GM12878 (cell line): ENCODE data around the gene CYP8B1. TPM values are rescaled to one million over a fixed set of nuclear protein-coding genes. Genes with fewer than 3 reads are reported as not detected.

ENCODE experiments used
- ATAC-seq: fragments of 200-7000 bp; cut with Tn5 transposase; 3 replicates; pipeline ENCODE4 v1.9.1; 2020; ENCODE audit warnings: mild to moderate bottlenecking, moderate library complexity
- Bru-seq: library from RNA; stranded (reverse); fragments of 400-500 nt; gene quantifications from one replicate; lab custom pipeline; 2021; lab: Mats Ljungman, UMichigan
- BruChase-seq, 2 experiments: library from RNA; stranded (reverse); fragments of 400-500 nt; gene quantifications; one replicate each; lab custom pipeline; 2021; lab: Mats Ljungman, UMichigan
- BruUV-seq: library from RNA; stranded (reverse); fragments of 400-500 nt; replicated peaks from 2 replicates; lab custom pipeline; 2021; lab: Mats Ljungman, UMichigan
- CTCF ChIA-PET: fragments of 300-600 bp; sonication (Branson Sonifier 250); formaldehyde crosslinking; extraction: SDS; loops from one replicate; lab custom pipeline; 2021; ENCODE audit warnings: inconsistent platforms; lab: Yijun Ruan, JAX
- POLR2A ChIA-PET: fragments of 350-600 bp; formaldehyde crosslinking; extraction: SDS; loops from one replicate; lab custom pipeline; 2021; ENCODE audit warnings: inconsistent platforms; lab: Charles Lee
- RAD21 ChIA-PET: fragments of 300-600 bp; sonication (Branson Sonifier 250); formaldehyde crosslinking; loops from one replicate; lab custom pipeline; 2023; ENCODE audit warnings: antibody characterized with exemption; ENCODE audit not compliant: unreplicated experiment; lab: Charles Lee
- SMC1A ChIA-PET: fragments of 300-600 bp; sonication (Branson Sonifier 250); formaldehyde crosslinking; loops from one replicate; lab custom pipeline; 2023; ENCODE audit not compliant: unreplicated experiment, uncharacterized antibody; lab: Charles Lee
- DNase-seq: peaks from one replicate; pipeline ENCODE4 v3.0.0-alpha.2; 2011; ENCODE audit warnings: low read depth, low spot score
- FAIRE-seq: peaks from 3 replicates; lab custom pipeline; 2011; peaks lifted over from hg19 to GRCh38; lab: Jason Lieb, UNC
- H2AFZ ChIP-seq: 2 replicates; pipeline ENCODE4 v1.6.0; 2011; ENCODE audit warnings: low read depth, low read length, control low read depth; ENCODE audit not compliant: control insufficient read depth
- H3K27ac ChIP-seq: 2 replicates; pipeline ENCODE4 v1.5.1; 2011; ENCODE audit warnings: control low read depth; ENCODE audit not compliant: control insufficient read depth, insufficient read depth
- H3K27me3 ChIP-seq, 2 experiments: replicated peaks in 1 of 2; 2 replicates each; pipeline versions ENCODE4 v1.6.0 to v1.6.1; 2011; ENCODE audit warnings: low read length in 1 of 2; ENCODE audit not compliant: control insufficient read depth in 2 of 2, insufficient read depth in 2 of 2
- H3K36me3 ChIP-seq, 2 experiments: 2 replicates each; pipeline ENCODE4 v1.5.1; 2011; ENCODE audit warnings: low read length in 1 of 2; ENCODE audit not compliant: control insufficient read depth in 2 of 2, insufficient read depth in 2 of 2
- H3K4me1 ChIP-seq: 2 replicates; pipeline ENCODE4 v1.6.1; 2011; ENCODE audit warnings: mild to moderate bottlenecking, low read length, moderate library complexity, mixed read lengths; ENCODE audit not compliant: control insufficient read depth, insufficient read depth
- H3K4me2 ChIP-seq: 2 replicates; pipeline ENCODE4 v1.6.0; 2011; ENCODE audit warnings: control low read depth; ENCODE audit not compliant: control insufficient read depth, insufficient read depth
- H3K4me3 ChIP-seq: fragments of 200-600 bp; sonication (generic); 2 replicates; pipeline ENCODE4 v1.5.1; 2016
- H3K79me2 ChIP-seq: 2 replicates; pipeline ENCODE4 v1.6.0; 2011; ENCODE audit warnings: low read length; ENCODE audit not compliant: control insufficient read depth, insufficient read depth
- H3K9ac ChIP-seq: 2 replicates; pipeline ENCODE4 v1.8.0; 2011; ENCODE audit warnings: low read length, control low read depth, mixed read lengths; ENCODE audit not compliant: control insufficient read depth, insufficient read depth
- H3K9me3 ChIP-seq: replicated peaks from 3 replicates; pipeline ENCODE4 v1.5.1; 2011; ENCODE audit warnings: mild to moderate bottlenecking, low read length; ENCODE audit not compliant: control insufficient read depth, insufficient read depth
- H4K20me1 ChIP-seq: 2 replicates; pipeline ENCODE4 v1.6.0; 2011; ENCODE audit not compliant: control insufficient read depth, insufficient read depth
- ATF2 ChIP-seq: IDR thresholded peaks from 2 replicates; pipeline ENCODE4 v1.6.1; 2012; ENCODE audit warnings: low read length, inconsistent platforms
- IKZF1 ChIP-seq: fragments of 450-650 bp; conservative IDR thresholded peaks from 2 replicates; pipeline ENCODE4 v1.6.1; 2017; ENCODE audit warnings: antibody characterized with exemption, mild to moderate bottlenecking
- KAT2A ChIP-seq: conservative IDR thresholded peaks from 2 replicates; pipeline ENCODE4 v1.6.1; 2011; ENCODE audit warnings: low read depth, low read length; ENCODE audit not compliant: control insufficient read depth
- RAD21 ChIP-seq: IDR thresholded peaks from 2 replicates; pipeline ENCODE4 v1.6.1; 2011; ENCODE audit warnings: mild to moderate bottlenecking, low read depth, low read length, moderate library complexity; ENCODE audit not compliant: insufficient read depth
- SUZ12 ChIP-seq: fragments of 200-600 bp; sonication (generic); IDR thresholded peaks from one replicate; pipeline ENCODE4 v1.6.1; 2018; ENCODE audit warnings: antibody characterized with exemption, mild to moderate bottlenecking; ENCODE audit not compliant: unreplicated experiment
- WGBS: methylation state at CpG from one replicate; pipeline ENCODE4 v1.1.6; 2016; ENCODE audit warnings: low lambda C conversion rate; ENCODE audit not compliant: insufficient replicate concordance, insufficient coverage; ENCODE audit errors: missing lambda C conversion rate; 5-methylcytosine and 5-hydroxymethylcytosine counted together
- in situ Hi-C: fragments of 300-500 bp; cut with MboI; formaldehyde crosslinking; loops from 9 replicates; pipeline ENCODE4 v1.14.3; 2018; ENCODE audit warnings: mixed read lengths
- intact Hi-C: fragments of 100-400 bp; cut with micrococcal nuclease; formaldehyde crosslinking; loops from one replicate; pipeline ENCODE4 v1.14.2; 2022; ENCODE audit not compliant: unreplicated experiment
- long read RNA-seq, 2 experiments: library from polyadenylated mRNA; unstranded; transcript quantifications; one replicate each; pipeline ENCODE4 v2.0.0, GENCODE V29; 2019 to 2020
- polyA minus RNA-seq, 3 experiments: library from RNA; depleted of rRNA, polyadenylated mRNA; stranded (reverse); fragments of >200 nt; gene quantifications; 2 replicates each; pipeline ENCODE4 v1.2.3, GENCODE V29; 2011
- polyA plus RNA-seq, 11 experiments: library from polyadenylated mRNA; depleted of rRNA in 4 of 11; unstranded in 6 of 11; stranded (reverse) in 5 of 11; fragments of >200 nt; fragmentation: Nextera tagmentation in 4 of 11; fragmentation: Illumina TruSeq in 1 of 11; extraction: Ambion mirVana in 4 of 11; extraction: Trizol in 1 of 11; gene quantifications; 1 replicate in 1 of 11; 2 replicates in 10 of 11; pipeline versions ENCODE4 v1.2.1 to v1.2.3, GENCODE V29; 2011 to 2016; ENCODE audit warnings: inconsistent platforms in 2 of 11, missing spikeins in 2 of 11, low read depth in 1 of 11
- total RNA-seq, 4 experiments: library from RNA; depleted of rRNA in 3 of 4; stranded (reverse); fragments of >200 nt in 3 of 4; fragmentation: Illumina TruSeq in 1 of 4; extraction: Trizol in 1 of 4; gene quantifications; 2 replicates each; pipeline versions ENCODE4 v1.2.1 to v1.2.3, GENCODE V29; 2013 to 2021
- TF ChIP-seq, protein P1 (sequence below): fragments of 450-650 bp; IDR thresholded peaks from 2 replicates; pipeline ENCODE4 v1.6.1; 2014; ENCODE audit warnings: mild to moderate bottlenecking

The CYP8B1 gene
- not detected in 2 replicates for total RNA-seq (2013; cell fraction: nucleolus; rRNA removed)
- not detected in 2 replicates for total RNA-seq (2014; rRNA removed)
- total RNA-seq (2014; rRNA removed; fragmentation: Illumina TruSeq; extraction: Trizol), result not detected in 2 replicates
- 0.08 and 0.24 TPM in 2 replicates for total RNA-seq (2021)
- not detected for polyA plus RNA-seq (2011; ENCODE audit: low read depth)
- polyA plus RNA-seq (2011; rRNA removed), result not detected in 2 replicates
- polyA plus RNA-seq (2011; cell fraction: cytosol; rRNA removed), result not detected in 2 replicates
- polyA plus RNA-seq (2011; cell fraction: nucleus; rRNA removed), result not detected in 2 replicates
- 0.03 and 0.04 TPM in 2 replicates for polyA plus RNA-seq (2012)
- polyA plus RNA-seq (2014; fragmentation: Illumina TruSeq; extraction: Trizol), result not detected in 2 replicates
- polyA plus RNA-seq (2014; fragmentation: Nextera tagmentation; extraction: Ambion mirVana), result not detected
- not detected in 2 replicates for polyA plus RNA-seq (2014; rRNA removed)
- not detected for polyA plus RNA-seq (2016; fragmentation: Nextera tagmentation; extraction: Ambion mirVana)
- not detected in 2 replicates for polyA minus RNA-seq (2011; rRNA and poly(A)+ RNA removed)
- polyA minus RNA-seq (2011; cell fraction: cytosol; rRNA and poly(A)+ RNA removed), result not detected in 2 replicates
- polyA minus RNA-seq (2011; cell fraction: nucleus; rRNA and poly(A)+ RNA removed), result not detected in 2 replicates
- not detected for Bru-seq, nascent RNA
- BruChase-seq, experiment 1, labeled RNA remaining after a 6-hour chase, result not detected
- BruChase-seq, experiment 2, labeled RNA remaining after a 2-hour chase, result not detected
- long read RNA-seq, experiment 1, result 0 reads
- long read RNA-seq, experiment 2, partial matches to known transcripts, result 0 of 1 reads
- long read RNA-seq, experiment 2, other reads (novel, unspliced or antisense), result 1 of 1 reads

DNA sequence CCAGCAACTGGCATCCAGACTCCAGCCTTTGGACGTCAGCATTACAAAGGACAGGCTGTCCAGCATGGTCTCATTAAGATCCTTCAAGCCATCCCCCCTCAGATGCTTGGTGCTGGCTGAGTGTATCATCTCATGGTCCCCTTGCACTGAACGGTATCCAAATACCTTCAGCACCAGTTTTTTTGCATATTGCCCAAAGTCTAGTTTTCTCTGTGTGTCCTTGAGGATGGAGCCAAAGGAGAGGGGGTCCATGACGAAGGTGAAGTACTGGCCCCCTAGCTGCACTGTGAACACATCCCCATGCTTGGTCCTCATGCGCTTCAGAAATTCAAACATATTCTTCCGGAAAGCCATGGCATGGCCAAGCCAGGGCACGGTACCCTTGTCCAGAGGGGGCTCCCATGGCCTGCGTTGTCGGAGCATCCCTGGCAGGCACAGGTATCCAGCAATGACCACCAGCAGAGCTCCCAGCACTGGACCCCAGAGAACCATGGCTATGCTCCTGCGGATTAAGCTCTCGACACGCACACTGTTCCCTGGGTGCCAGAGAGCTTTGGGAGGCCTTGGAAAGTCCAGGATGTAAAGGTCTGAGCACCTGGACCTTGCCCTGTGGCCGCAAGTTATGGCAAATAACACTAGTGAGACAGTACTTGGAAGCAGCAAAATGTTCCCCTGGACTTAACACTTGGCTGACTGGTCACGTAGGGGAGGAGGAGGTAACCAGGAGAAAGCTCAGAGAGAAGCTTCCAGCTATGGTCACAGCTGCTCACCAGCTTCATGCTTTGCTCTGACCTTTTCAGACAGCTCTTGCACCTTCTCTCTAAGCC lies at the start of gene CYP8B1:
TSS of gene CYP8B1 (minus strand) at position 555 of the 827 bp plus-strand sequence. CDS start at position 492, 63 bp downstream.
- no peak for TF ChIP-seq ATF2
- no peak for TF ChIP-seq KAT2A
- TF ChIP-seq SUZ12, result no peak
- TF ChIP-seq IKZF1, result no peak
- TF ChIP-seq RAD21, result no peak
- TF ChIP-seq, protein P1, sequence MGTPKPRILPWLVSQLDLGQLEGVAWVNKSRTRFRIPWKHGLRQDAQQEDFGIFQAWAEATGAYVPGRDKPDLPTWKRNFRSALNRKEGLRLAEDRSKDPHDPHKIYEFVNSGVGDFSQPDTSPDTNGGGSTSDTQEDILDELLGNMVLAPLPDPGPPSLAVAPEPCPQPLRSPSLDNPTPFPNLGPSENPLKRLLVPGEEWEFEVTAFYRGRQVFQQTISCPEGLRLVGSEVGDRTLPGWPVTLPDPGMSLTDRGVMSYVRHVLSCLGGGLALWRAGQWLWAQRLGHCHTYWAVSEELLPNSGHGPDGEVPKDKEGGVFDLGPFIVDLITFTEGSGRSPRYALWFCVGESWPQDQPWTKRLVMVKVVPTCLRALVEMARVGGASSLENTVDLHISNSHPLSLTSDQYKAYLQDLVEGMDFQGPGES, result no peak
- POLR2A ChIA-PET, result no interaction called here
- CTCF ChIA-PET, result interaction anchor here (1.2 to 2.2 kb wide), 2 partner anchors 32 to 44 kb away, joined by 3 to 7 read pairs; no protein-coding TSS in a partner anchor

More for the DNA sequence above, at the start of gene CYP8B1:
- ATAC-seq (no peak), FAIRE-seq (no peak), DNase-seq (no peak)
- ChIA-PET RAD21 (interaction anchor here (1.2 kb wide), 1 partner anchor 44 kb away, joined by 3 read pairs; no protein-coding TSS in a partner anchor), SMC1A (no interaction called here)
- H3K27me3 ChIP-seq, result no peaks in the 10 kb centered on the region
- in situ Hi-C loops (loop anchor here (5.0 kb wide), 2 partner anchors 38 to 93 kb away; no protein-coding TSS in a partner anchor), intact Hi-C loops (no loop called here)
- no peak within 1 kb of the TSS for H3K9ac ChIP-seq
- H3K27ac ChIP-seq, result no peak within 1 kb of the TSS
- H4K20me1 ChIP-seq, result no peaks in the 10 kb centered on the region
- H3K9me3 ChIP-seq, result no peaks in the 10 kb centered on the region
- H3K4me1 ChIP-seq, result no peaks in the 10 kb centered on the region
- no peaks in the 10 kb centered on the region for H3K79me2 ChIP-seq
- no TSS peak for BruUV-seq
- 50% methylated on average over 13 of the region's 13 CpGs for WGBS
- no peaks in the 10 kb centered on the region for H3K36me3 ChIP-seq
- no peak within 1 kb of the TSS for H2AFZ ChIP-seq
- H3K4me3 ChIP-seq, result no peak within 1 kb of the TSS
- H3K4me2 ChIP-seq, result no peak within 1 kb of the TSS
